H1 (cell line): ENCODE results near the gene NUCB1.

Experiments
- BACH1 ChIP-seq: IDR thresholded peaks from 2 replicates; pipeline ENCODE4 v1.6.1; 2012; ENCODE audit warnings: low read length, improper control_type of control experiment
- BRCA1 ChIP-seq: IDR thresholded peaks from 2 replicates; pipeline ENCODE4 v1.6.1; 2012; ENCODE audit warnings: low read depth, low read length, improper control_type of control experiment
- EZH2 ChIP-seq: fragments of 200-600 bp; sonication (generic); IDR thresholded peaks from 2 replicates; pipeline ENCODE4 v1.7.1; 2012; ENCODE audit warnings: low read depth, mild to moderate bottlenecking, moderate library complexity, low read length, inconsistent platforms; ENCODE audit not compliant: severe bottlenecking
- NANOG ChIP-seq: IDR thresholded peaks from 2 replicates; pipeline ENCODE4 v1.6.1; 2011; ENCODE audit warnings: low read length, low read depth, mild to moderate bottlenecking, inconsistent platforms; ENCODE audit not compliant: insufficient read depth, poor library complexity, severe bottlenecking
- POLR2A ChIP-seq, 2 experiments: IDR thresholded peaks; 1 replicate in 1 of 2; 2 replicates in 1 of 2; pipeline ENCODE4 v1.6.1; 2011; ENCODE audit warnings: low read depth in 2 of 2, low read length in 2 of 2, mild to moderate bottlenecking in 2 of 2; ENCODE audit errors: control extremely low read depth in 1 of 2
- RFX5 ChIP-seq: IDR thresholded peaks from 2 replicates; pipeline ENCODE4 v1.6.1; 2011; ENCODE audit warnings: low read depth, low read length, improper control_type of control experiment, borderline replicate concordance
- SP1 ChIP-seq: IDR thresholded peaks from 2 replicates; pipeline ENCODE4 v1.6.1; 2011; ENCODE audit warnings: low read depth, low read length
- SP2 ChIP-seq: IDR thresholded peaks from 2 replicates; pipeline ENCODE4 v1.6.1; 2012; ENCODE audit warnings: mild to moderate bottlenecking, low read length, inconsistent platforms
- TF ChIP-seq, protein P1 (sequence below), 3 experiments: IDR thresholded peaks; 1 replicate in 2 of 3; 2 replicates in 1 of 3; pipeline versions ENCODE4 v1.5.1 to v1.6.1; 2011; ENCODE audit warnings: low read length in 3 of 3, mild to moderate bottlenecking in 3 of 3, inconsistent platforms in 2 of 3, low read depth in 1 of 3, moderate library complexity in 1 of 3; ENCODE audit not compliant: insufficient read depth in 1 of 3; ENCODE audit errors: control extremely low read depth in 1 of 3
- TF ChIP-seq, protein P2 (sequence below): IDR thresholded peaks from 2 replicates; pipeline ENCODE4 v1.6.1; 2011; ENCODE audit warnings: low read length, improper control_type of control experiment

DNA sequence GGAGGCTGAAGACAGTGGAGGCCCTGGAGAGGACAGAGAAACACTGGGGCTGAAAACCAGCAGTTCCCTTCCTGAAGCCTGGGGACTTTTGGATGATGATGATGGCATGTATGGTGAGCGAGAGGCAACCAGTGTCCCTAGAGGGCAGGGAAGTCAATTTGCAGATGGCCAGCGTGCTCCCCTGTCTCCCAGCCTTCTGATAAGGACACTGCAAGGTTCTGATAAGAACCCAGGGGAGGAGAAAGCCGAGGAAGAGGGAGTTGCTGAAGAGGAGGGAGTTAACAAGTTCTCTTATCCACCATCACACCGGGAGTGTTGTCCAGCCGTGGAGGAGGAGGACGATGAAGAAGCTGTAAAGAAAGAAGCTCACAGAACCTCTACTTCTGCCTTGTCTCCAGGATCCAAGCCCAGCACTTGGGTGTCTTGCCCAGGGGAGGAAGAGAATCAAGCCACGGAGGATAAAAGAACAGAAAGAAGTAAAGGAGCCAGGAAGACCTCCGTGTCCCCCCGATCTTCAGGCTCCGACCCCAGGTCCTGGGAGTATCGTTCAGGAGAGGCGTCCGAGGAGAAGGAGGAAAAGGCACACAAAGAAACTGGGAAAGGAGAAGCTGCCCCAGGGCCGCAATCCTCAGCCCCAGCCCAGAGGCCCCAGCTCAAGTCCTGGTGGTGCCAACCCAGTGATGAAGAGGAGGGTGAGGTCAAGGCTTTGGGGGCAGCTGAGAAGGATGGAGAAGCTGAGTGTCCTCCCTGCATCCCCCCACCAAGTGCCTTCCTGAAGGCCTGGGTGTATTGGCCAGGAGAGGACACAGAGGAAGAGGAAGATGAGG, 26.4 kb upstream of the NUCB1 start:
- no peak for TF ChIP-seq BACH1
- TF ChIP-seq POLR2A (IDR thresholded peaks at IDR 0.05; ENCODE audit: control extremely low read depth in 1 of 2, low read depth in 2 of 2, low read length in 2 of 2) = no peak
- no peak for TF ChIP-seq RFX5
- TF ChIP-seq, protein P1, sequence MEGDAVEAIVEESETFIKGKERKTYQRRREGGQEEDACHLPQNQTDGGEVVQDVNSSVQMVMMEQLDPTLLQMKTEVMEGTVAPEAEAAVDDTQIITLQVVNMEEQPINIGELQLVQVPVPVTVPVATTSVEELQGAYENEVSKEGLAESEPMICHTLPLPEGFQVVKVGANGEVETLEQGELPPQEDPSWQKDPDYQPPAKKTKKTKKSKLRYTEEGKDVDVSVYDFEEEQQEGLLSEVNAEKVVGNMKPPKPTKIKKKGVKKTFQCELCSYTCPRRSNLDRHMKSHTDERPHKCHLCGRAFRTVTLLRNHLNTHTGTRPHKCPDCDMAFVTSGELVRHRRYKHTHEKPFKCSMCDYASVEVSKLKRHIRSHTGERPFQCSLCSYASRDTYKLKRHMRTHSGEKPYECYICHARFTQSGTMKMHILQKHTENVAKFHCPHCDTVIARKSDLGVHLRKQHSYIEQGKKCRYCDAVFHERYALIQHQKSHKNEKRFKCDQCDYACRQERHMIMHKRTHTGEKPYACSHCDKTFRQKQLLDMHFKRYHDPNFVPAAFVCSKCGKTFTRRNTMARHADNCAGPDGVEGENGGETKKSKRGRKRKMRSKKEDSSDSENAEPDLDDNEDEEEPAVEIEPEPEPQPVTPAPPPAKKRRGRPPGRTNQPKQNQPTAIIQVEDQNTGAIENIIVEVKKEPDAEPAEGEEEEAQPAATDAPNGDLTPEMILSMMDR (IDR thresholded peaks at IDR 0.05; ENCODE audit: control extremely low read depth in 1 of 3, insufficient read depth in 1 of 3, low read depth in 1 of 3, low read length in 3 of 3) = no peak
- no peak for TF ChIP-seq BRCA1
- no peak for TF ChIP-seq SP1
- TF ChIP-seq EZH2 = no peak
- no peak for TF ChIP-seq NANOG
- no peak for TF ChIP-seq SP2
- TF ChIP-seq, protein P2, sequence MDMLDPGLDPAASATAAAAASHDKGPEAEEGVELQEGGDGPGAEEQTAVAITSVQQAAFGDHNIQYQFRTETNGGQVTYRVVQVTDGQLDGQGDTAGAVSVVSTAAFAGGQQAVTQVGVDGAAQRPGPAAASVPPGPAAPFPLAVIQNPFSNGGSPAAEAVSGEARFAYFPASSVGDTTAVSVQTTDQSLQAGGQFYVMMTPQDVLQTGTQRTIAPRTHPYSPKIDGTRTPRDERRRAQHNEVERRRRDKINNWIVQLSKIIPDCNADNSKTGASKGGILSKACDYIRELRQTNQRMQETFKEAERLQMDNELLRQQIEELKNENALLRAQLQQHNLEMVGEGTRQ = no peak
